H1 (cell line): ENCODE results near the gene ALDH1B1. TPM values are rescaled to one million over a fixed set of nuclear protein-coding genes. Genes with fewer than 3 reads are reported as not detected.
A peak's percentile ranks its signal among the peaks of the same experiment; 100 is the strongest.

Experiments
- CTCF ChIA-PET: fragments of 300-600 bp; sonication (Branson Sonifier 250); formaldehyde crosslinking; loops from one replicate; lab custom pipeline; 2021; ENCODE audit not compliant: partially characterized antibody; lab: Charles Lee
- POLR2A ChIA-PET: fragments of 300-600 bp; sonication (Branson Sonifier 250); formaldehyde crosslinking; loops from one replicate; lab custom pipeline; 2021; ENCODE audit warnings: inconsistent platforms; ENCODE audit not compliant: partially characterized antibody; lab: Charles Lee
- DNase-seq, 2 experiments: peaks; one replicate each; pipeline versions ENCODE4 v3.0.0 to v3.0.0-alpha.2; 2010 to 2022; ENCODE audit warnings: low spot score in 2 of 2, low read depth in 1 of 2, mixed read lengths in 1 of 2
- FAIRE-seq: peaks from 2 replicates; lab custom pipeline; 2011; peaks lifted over from hg19 to GRCh38; lab: Jason Lieb, UNC
- H2AFZ ChIP-seq: 2 replicates; pipeline ENCODE4 v1.8.1; 2012; ENCODE audit warnings: low read length, inconsistent platforms
- H2AK5ac ChIP-seq: 2 replicates; pipeline ENCODE4 v1.6.1; 2013; ENCODE audit warnings: low read depth, low read length
- H2BK120ac ChIP-seq: replicated peaks from 2 replicates; pipeline ENCODE3; 2013; ENCODE audit warnings: low read depth, low read length, inconsistent platforms
- H2BK12ac ChIP-seq: 2 replicates; pipeline ENCODE4 v1.6.1; 2013; ENCODE audit warnings: low read depth, low read length
- H2BK15ac ChIP-seq: 2 replicates; pipeline ENCODE4 v1.6.1; 2013; ENCODE audit warnings: low read length
- H2BK20ac ChIP-seq: 2 replicates; pipeline ENCODE4 v1.6.1; 2013; ENCODE audit warnings: low read length
- H2BK5ac ChIP-seq: 2 replicates; pipeline ENCODE4 v1.6.1; 2013; ENCODE audit warnings: low read depth, low read length
- H3K14ac ChIP-seq: 2 replicates; pipeline ENCODE4 v1.6.1; 2013; ENCODE audit warnings: inconsistent platforms; ENCODE audit not compliant: insufficient read length
- H3K18ac ChIP-seq: 2 replicates; pipeline ENCODE4 v1.6.1; 2013; ENCODE audit warnings: low read length; ENCODE audit errors: extremely low read depth
- H3K23ac ChIP-seq: 2 replicates; pipeline ENCODE4 v1.6.1; 2013; ENCODE audit warnings: inconsistent platforms; ENCODE audit not compliant: insufficient read length
- H3K23me2 ChIP-seq: 2 replicates; pipeline ENCODE4 v1.6.1; 2013; ENCODE audit warnings: low read depth, low read length
- H3K27ac ChIP-seq: 2 replicates; pipeline ENCODE4 v1.6.1; 2011; ENCODE audit warnings: low read depth, low read length, inconsistent platforms
- H3K27me3 ChIP-seq, 4 experiments: replicated peaks in 1 of 4; 1 replicate in 1 of 4; 2 replicates in 3 of 4; pipeline versions ENCODE4 v1.6.1 to v1.8.1; 2011 to 2013; ENCODE audit warnings: low read length in 3 of 4, mild to moderate bottlenecking in 3 of 4, inconsistent platforms in 2 of 4, mixed read lengths in 2 of 4, moderate library complexity in 1 of 4; ENCODE audit not compliant: control insufficient read depth in 3 of 4, insufficient read depth in 3 of 4; ENCODE audit errors: extremely low read depth in 1 of 4
- H3K36me3 ChIP-seq, 4 experiments: 2 replicates each; pipeline versions ENCODE4 v1.6.1 to v1.8.1; 2011 to 2013; ENCODE audit warnings: mild to moderate bottlenecking in 4 of 4, low read length in 3 of 4, moderate library complexity in 2 of 4, control low read depth in 1 of 4, inconsistent platforms in 1 of 4; ENCODE audit not compliant: insufficient read depth in 4 of 4, control insufficient read depth in 2 of 4
- H3K4ac ChIP-seq: replicated peaks from 2 replicates; pipeline ENCODE3; 2013; ENCODE audit warnings: low read length, low read depth, mixed read lengths, inconsistent platforms; ENCODE audit not compliant: insufficient read length
- H3K4me1 ChIP-seq, 4 experiments: replicated peaks in 1 of 4; 1 replicate in 1 of 4; 2 replicates in 3 of 4; pipeline versions ENCODE4 v1.6.1 to v1.8.1; 2011 to 2013; ENCODE audit warnings: low read length in 3 of 4, inconsistent platforms in 2 of 4, mixed read lengths in 1 of 4; ENCODE audit not compliant: insufficient read depth in 4 of 4, control insufficient read depth in 3 of 4
- H3K4me2 ChIP-seq, 2 experiments: 2 replicates each; pipeline versions ENCODE4 v1.6.1 to v1.8.1; 2011 to 2013; ENCODE audit warnings: low read depth in 2 of 2, low read length in 2 of 2, control low read depth in 1 of 2, inconsistent platforms in 1 of 2, mild to moderate bottlenecking in 1 of 2; ENCODE audit not compliant: insufficient read depth in 1 of 2
- H3K4me3 ChIP-seq, 4 experiments: fragments of 200-600, 300-600 bp in 1 of 4; sonication (generic), shearing (Covaris generic), sonication (Bioruptor Twin) in 1 of 4; 2 replicates each; pipeline versions ENCODE4 v1.5.1 to v1.8.1; 2011 to 2016; ENCODE audit warnings: low read length in 4 of 4, low read depth in 3 of 4, control low read depth in 2 of 4, inconsistent platforms in 2 of 4, mild to moderate bottlenecking in 2 of 4, mixed read lengths in 1 of 4, moderate library complexity in 1 of 4; ENCODE audit not compliant: insufficient read depth in 2 of 4; ENCODE audit errors: extremely low read depth in 1 of 4
- H3K56ac ChIP-seq: replicated peaks from 2 replicates; pipeline ENCODE3; 2013; ENCODE audit warnings: low read depth, mild to moderate bottlenecking, mixed read lengths, low read length, inconsistent platforms; ENCODE audit not compliant: insufficient read length
- H3K79me1 ChIP-seq: 2 replicates; pipeline ENCODE4 v1.6.1; 2013; ENCODE audit warnings: low read depth, low read length, control low read depth
- H3K79me2 ChIP-seq, 2 experiments: 2 replicates each; pipeline versions ENCODE4 v1.6.1 to v1.8.1; 2012 to 2013; ENCODE audit warnings: low read length in 2 of 2, mild to moderate bottlenecking in 2 of 2, inconsistent platforms in 1 of 2; ENCODE audit not compliant: insufficient read depth in 2 of 2, control insufficient read depth in 1 of 2
- H3K9ac ChIP-seq, 4 experiments: replicated peaks in 1 of 4; 1 replicate in 1 of 4; 2 replicates in 3 of 4; pipeline versions ENCODE4 v1.6.1 to v1.8.1; 2011 to 2013; ENCODE audit warnings: low read depth in 3 of 4, low read length in 3 of 4, control low read depth in 2 of 4, mild to moderate bottlenecking in 2 of 4, moderate library complexity in 2 of 4, inconsistent platforms in 1 of 4; ENCODE audit errors: extremely low read depth in 1 of 4
- H3K9me3 ChIP-seq, 2 experiments: 2 replicates each; pipeline versions ENCODE4 v1.6.1 to v1.8.1; 2012 to 2013; ENCODE audit warnings: mild to moderate bottlenecking in 2 of 2, moderate library complexity in 2 of 2, control low read depth in 1 of 2, inconsistent platforms in 1 of 2, low read depth in 1 of 2, low read length in 1 of 2, mixed read lengths in 1 of 2; ENCODE audit not compliant: insufficient read depth in 2 of 2
- H4K20me1 ChIP-seq, 2 experiments: replicated peaks in 1 of 2; 2 replicates each; pipeline versions ENCODE3 to v1.8.1; 2011 to 2013; ENCODE audit warnings: inconsistent platforms in 2 of 2, low read length in 2 of 2, mild to moderate bottlenecking in 1 of 2; ENCODE audit not compliant: insufficient read depth in 2 of 2, control insufficient read depth in 1 of 2
- H4K5ac ChIP-seq: 2 replicates; pipeline ENCODE4 v1.6.1; 2013; ENCODE audit warnings: low read length, low read depth, mixed read lengths, inconsistent platforms; ENCODE audit not compliant: insufficient read length
- H4K8ac ChIP-seq: 2 replicates; pipeline ENCODE4 v1.8.0; 2013; ENCODE audit warnings: mild to moderate bottlenecking, moderate library complexity, low read length, inconsistent platforms; ENCODE audit not compliant: insufficient read depth; ENCODE audit errors: extremely low read depth
- H4K91ac ChIP-seq: replicated peaks from 2 replicates; pipeline ENCODE3; 2013; ENCODE audit warnings: low read length, mixed read lengths, inconsistent platforms; ENCODE audit not compliant: insufficient read length
- BACH1 ChIP-seq: IDR thresholded peaks from 2 replicates; pipeline ENCODE4 v1.6.1; 2012; ENCODE audit warnings: low read length, improper control_type of control experiment
- BRCA1 ChIP-seq: IDR thresholded peaks from 2 replicates; pipeline ENCODE4 v1.6.1; 2012; ENCODE audit warnings: low read depth, low read length, improper control_type of control experiment
- E2F6 ChIP-seq: IDR thresholded peaks from 2 replicates; pipeline ENCODE4 v1.6.1; 2012; ENCODE audit warnings: inconsistent platforms
- EZH2 ChIP-seq: fragments of 200-600 bp; sonication (generic); IDR thresholded peaks from 2 replicates; pipeline ENCODE4 v1.7.1; 2012; ENCODE audit warnings: low read depth, mild to moderate bottlenecking, moderate library complexity, low read length, inconsistent platforms; ENCODE audit not compliant: severe bottlenecking
- GTF2F1 ChIP-seq: IDR thresholded peaks from 2 replicates; pipeline ENCODE4 v1.6.1; 2012; ENCODE audit warnings: low read depth, low read length, improper control_type of control experiment, borderline replicate concordance
- KDM1A ChIP-seq: fragments of 200-600, 300-600 bp; sonication (generic); IDR thresholded peaks from 2 replicates; pipeline ENCODE4 v1.7.1; 2016; ENCODE audit warnings: mild to moderate bottlenecking, low read length, borderline replicate concordance
- MAX ChIP-seq: IDR thresholded peaks from 2 replicates; pipeline ENCODE4 v1.6.1; 2012; ENCODE audit warnings: inconsistent platforms
- NRF1 ChIP-seq: IDR thresholded peaks from 2 replicates; pipeline ENCODE4 v1.6.1; 2011; ENCODE audit warnings: mild to moderate bottlenecking, low read depth, low read length, improper control_type of control experiment
- RBBP5 ChIP-seq: IDR thresholded peaks from 2 replicates; pipeline ENCODE4 v1.7.1; 2012; ENCODE audit warnings: low read depth, mild to moderate bottlenecking, inconsistent platforms, low read length, moderate library complexity, borderline replicate concordance
- SIN3A ChIP-seq, 2 experiments: IDR thresholded peaks in 1 of 2; conservative IDR thresholded peaks in 1 of 2; 2 replicates each; pipeline ENCODE4 v1.6.1; 2011 to 2012; ENCODE audit warnings: low read length in 2 of 2, improper control_type of control experiment in 1 of 2, low read depth in 1 of 2, mild to moderate bottlenecking in 1 of 2
- SP4 ChIP-seq: IDR thresholded peaks from 2 replicates; pipeline ENCODE4 v1.6.1; 2012; ENCODE audit warnings: low read length, inconsistent platforms
- SRF ChIP-seq: IDR thresholded peaks from 2 replicates; pipeline ENCODE4 v1.6.1; 2011; ENCODE audit warnings: mild to moderate bottlenecking, low read depth, low read length, moderate library complexity
- TBP ChIP-seq: IDR thresholded peaks from 2 replicates; pipeline ENCODE4 v1.6.1; 2011; ENCODE audit warnings: low read depth, low read length, improper control_type of control experiment
- WGBS, 2 experiments: shearing (Covaris generic) in 1 of 2; methylation state at CpG; one replicate each; pipeline versions ENCODE4 v1.1.6 to v1.1.7; 2013 to 2015; ENCODE audit warnings: low lambda C conversion rate in 2 of 2, mixed read lengths in 2 of 2, inconsistent platforms in 1 of 2, low coverage in 1 of 2, missing lambda C conversion rate in 1 of 2; ENCODE audit not compliant: insufficient replicate concordance in 2 of 2, insufficient coverage in 1 of 2, insufficient read length in 1 of 2; ENCODE audit errors: extremely low coverage in 1 of 2, missing lambda C conversion rate in 1 of 2; 5-methylcytosine and 5-hydroxymethylcytosine counted together
- polyA plus RNA-seq, 7 experiments: library from polyadenylated mRNA; depleted of rRNA in 3 of 7; stranded (reverse) in 5 of 7; unstranded in 2 of 7; fragments of >200 nt in 5 of 7; fragments of 200-250 nt in 2 of 7; gene quantifications; 1 replicate in 5 of 7; 2 replicates in 1 of 7; 4 replicates in 1 of 7; pipeline versions ENCODE4 v1.2.1 to v1.2.3, GENCODE V29; 2011 to 2013; ENCODE audit warnings: missing spikeins in 2 of 7, mixed read lengths in 2 of 7
- total RNA-seq: library from RNA; stranded (reverse); fragmentation: NEBNext Ultra II Directional; extraction: Animal tissue kit (Norgen Biotek cat#: 25700); gene quantifications from 2 replicates; pipeline ENCODE4 v1.2.1, GENCODE V29; 2021

ALDH1B1 gene
- total and polyA plus RNA-seq, 2 of the 8 experiments (the other 6 are each of a cell fraction or from before 2014, with no cell fraction given) = 41.6 to 78.7 TPM

- Histone ChIP-seq H2BK12ac (no peak overlapping the region), H3K4me2 (no peak overlapping the region)
- CTCF ChIA-PET = interaction anchor here (1.6 to 7.3 kb wide), 3 partner anchors 9 to 188 kb away, joined by 4 to 62 read pairs (median 15); no protein-coding TSS in a partner anchor
- no peak for TF ChIP-seq SRF
- no peak for TF ChIP-seq NRF1
- no peak for TF ChIP-seq EZH2
- no peak for TF ChIP-seq TBP
- no peak for TF ChIP-seq SIN3A (conservative IDR thresholded peaks at IDR 0.05 in 1 of 2, IDR thresholded peaks at IDR 0.05 in 1 of 2; ENCODE audit: low read depth in 1 of 2, low read length in 2 of 2)
- no peak for TF ChIP-seq BRCA1
- TF ChIP-seq GTF2F1 = no peak
- TF ChIP-seq RBBP5 = no peak
- no peak for TF ChIP-seq E2F6
- TF ChIP-seq KDM1A = no peak
- TF ChIP-seq MAX = no peak
- TF ChIP-seq SP4 = no peak
- TF ChIP-seq BACH1 = no peak
Measured at GRCh38 chr9:38347946-38348345, 44.6 kb upstream of the ALDH1B1 start.

More at GRCh38 chr9:38347946-38348345, 44.6 kb upstream of the ALDH1B1 start:
- Histone ChIP-seq H3K79me1 (no peaks in the 10 kb centered on the region), H3K23ac (no peak overlapping the region), H2BK15ac (no peak overlapping the region), H3K4me3 (no peak overlapping the region), H3K27ac (no peak overlapping the region), H2AFZ (no peak overlapping the region), H3K14ac (no peak overlapping the region), H2BK120ac (no peak overlapping the region), H2AK5ac (peak overlapping the region; percentile 68; the same call in 1 of the 2 replicates), H3K23me2 (0 out of 2 replicates have a peak, but pooled peaks cover 2% of the 10 kb centered on the region), H3K4ac (no peak overlapping the region), H3K18ac (no peak overlapping the region), H3K9me3 (no peaks in the 10 kb centered on the region), H2BK20ac (no peak overlapping the region), H4K5ac (no peak overlapping the region), H4K20me1 (peaks cover 0 to 2% of the 10 kb centered on the region in 2 experiments), H2BK5ac (no peak overlapping the region), H3K36me3 (no peaks in the 10 kb centered on the region), H3K27me3 (peaks cover 0 to 28% (median 8%) of the 10 kb centered on the region in 4 experiments; a peak in 4 of 7 replicates), H4K91ac (no peak overlapping the region), H3K9ac (no peak overlapping the region), H3K79me2 (no peaks in the 10 kb centered on the region), H3K4me1 (peaks cover 0 to 18% (median 11%) of the 10 kb centered on the region in 4 experiments; a peak in 5 of 7 replicates), H3K56ac (no peak overlapping the region), H4K8ac (no peak overlapping the region)
- POLR2A ChIA-PET = no interaction called here
- FAIRE-seq (no peak), DNase-seq (no peak)
- 98% methylated on average over 3 of the region's 3 CpGs; no CpG with 5 or more reads in 1 of the 2 experiments for WGBS, 2 experiments
